Transverse colon (tissue), 3 donors: ENCODE data around the gene GALNT13.

ENCODE experiments used
- CTCF ChIP-seq, 5 experiments: fragments of 200-600 bp in 3 of 5; fragments of 450-650 bp in 2 of 5; sonication (generic) in 3 of 5; IDR thresholded peaks; 1 replicate in 2 of 5; 2 replicates in 3 of 5; pipeline ENCODE4 v1.5.1; 2016 to 2017; ENCODE audit warnings: antibody characterized with exemption in 5 of 5, inconsistent platforms in 3 of 5, mild to moderate bottlenecking in 2 of 5, moderate library complexity in 1 of 5
- POLR2A ChIP-seq: fragments of 450-650 bp; IDR thresholded peaks from one replicate; pipeline ENCODE4 v1.6.1; 2016; ENCODE audit warnings: antibody characterized with exemption, mild to moderate bottlenecking, moderate library complexity

GRCh38 chr2:153891051-153891450 lies 19.3 kb downstream of the GALNT13 start:
- TF ChIP-seq POLR2A, result no peak
- TF ChIP-seq CTCF (IDR thresholded peaks at IDR 0.05), result no peak
